KBM-7 (cell line): Measurements from ENCODE around the gene DLL4.
"Not testable (repeated sequence)": the region's sequence is repeated elsewhere in the genome, so short reads cannot be mapped to it uniquely, and the experiment has no call there.

ENCODE experiments used
- DNase-seq: peaks from one replicate; pipeline ENCODE4 v3.0.0-alpha.2; 2015
- in situ Hi-C: fragments of 300-500 bp; cut with MboI; formaldehyde crosslinking; loops from 2 replicates; pipeline ENCODE4 v1.14.3; 2020; ENCODE audit warnings: low sequenced_read_pairs, low pct_unique_long_range_greater_than_20kb, mixed read lengths

The DLL4 gene

DNA sequence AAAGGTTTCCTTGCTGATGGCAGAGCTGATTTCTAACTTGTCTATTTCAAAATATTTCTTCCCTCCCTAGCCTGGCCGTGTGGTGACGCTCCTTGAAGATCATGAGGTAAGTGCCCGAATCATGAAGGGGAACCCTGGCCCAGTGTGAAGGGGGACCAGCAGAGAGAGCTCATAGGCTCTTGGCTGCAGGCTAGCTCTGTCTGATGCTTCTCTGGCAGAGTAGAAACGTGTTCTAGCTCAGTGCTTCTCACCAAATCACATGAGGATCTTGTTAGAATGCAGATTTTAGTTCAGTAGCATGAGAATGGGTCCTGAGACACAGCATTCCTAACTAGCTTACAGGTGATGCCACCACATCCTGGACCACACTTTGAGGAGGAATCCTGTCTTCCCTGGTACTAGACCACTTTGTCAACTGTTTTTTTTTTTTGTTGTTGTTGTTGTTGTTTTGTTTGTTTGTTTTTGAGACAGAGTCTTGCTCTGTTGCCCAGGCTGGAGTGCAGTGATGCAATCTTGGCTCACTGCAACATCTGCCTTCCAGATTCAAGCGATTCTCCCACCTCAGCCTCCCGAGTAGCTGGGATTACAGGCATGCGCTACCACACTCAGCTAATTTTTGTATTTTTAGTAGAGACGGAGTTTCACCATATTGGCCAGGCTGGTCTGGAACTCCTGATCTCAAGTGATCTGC is 25.2 kb downstream of the DLL4 start:
- DNase-seq, in situ Hi-C loops: not testable (repeated sequence)

DNA sequence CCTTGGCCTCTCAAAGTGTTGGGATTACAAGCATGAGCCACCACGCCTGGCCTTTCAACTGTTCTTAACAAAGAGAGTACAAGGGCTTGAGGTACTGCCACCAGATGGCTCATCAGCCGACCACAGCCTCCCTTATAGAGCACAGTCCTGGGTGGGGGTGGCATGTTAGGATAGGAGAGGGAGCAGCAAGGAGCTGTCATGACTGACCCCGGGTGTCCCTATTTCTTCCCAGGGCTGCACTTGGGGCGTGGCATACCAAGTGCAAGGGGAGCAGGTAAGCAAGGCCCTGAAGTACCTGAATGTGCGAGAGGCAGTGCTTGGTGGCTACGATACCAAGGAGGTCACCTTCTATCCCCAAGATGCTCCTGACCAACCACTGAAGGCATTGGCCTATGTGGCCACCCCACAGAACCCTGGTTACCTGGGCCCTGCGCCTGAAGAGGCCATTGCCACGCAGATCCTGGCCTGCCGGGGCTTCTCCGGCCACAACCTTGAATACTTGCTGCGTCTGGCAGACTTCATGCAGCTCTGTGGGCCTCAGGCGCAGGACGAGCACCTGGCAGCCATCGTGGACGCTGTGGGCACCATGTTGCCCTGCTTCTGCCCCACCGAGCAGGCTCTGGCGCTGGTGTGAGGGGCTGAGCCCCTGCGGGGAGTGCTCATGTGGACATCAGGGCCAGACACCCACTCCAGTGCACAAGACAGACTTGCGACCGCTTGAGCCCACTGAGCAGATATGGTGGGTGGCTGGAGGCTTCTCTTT is 26.2 kb downstream of the DLL4 start:
- in situ Hi-C loops: no loop called here
- no peak for DNase-seq

DNA sequence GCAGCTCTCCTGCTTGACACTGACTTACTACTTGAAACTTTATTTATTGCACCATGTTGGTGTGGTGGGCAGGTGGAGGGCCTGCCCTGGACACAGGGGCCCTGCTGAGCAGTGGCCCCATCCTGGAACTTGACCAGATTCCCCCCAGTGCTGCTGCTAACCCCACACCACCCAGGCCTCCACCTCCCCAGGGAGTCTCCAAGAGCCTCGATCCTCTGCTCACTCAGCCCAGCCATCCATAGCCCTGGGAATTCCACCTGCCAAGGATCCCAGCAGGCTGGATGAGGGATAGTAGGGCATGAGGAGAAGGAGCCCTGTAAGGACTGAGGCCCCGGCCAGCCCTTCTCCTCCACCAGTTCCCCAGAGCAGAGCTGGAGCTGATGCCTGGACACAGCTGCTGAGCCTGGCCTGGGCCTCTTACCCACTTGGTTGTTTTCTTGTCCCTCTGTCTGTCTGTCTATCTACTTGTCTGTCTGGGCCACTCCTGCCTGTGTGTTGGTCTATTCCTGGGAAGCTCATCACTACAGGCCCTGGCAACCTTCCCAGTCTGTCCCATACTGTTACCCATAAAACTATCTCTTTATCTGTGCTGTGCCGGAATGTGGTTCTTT is 26.9 kb downstream of the DLL4 start:
- no peak for DNase-seq
- in situ Hi-C loops: no loop called here

DNA sequence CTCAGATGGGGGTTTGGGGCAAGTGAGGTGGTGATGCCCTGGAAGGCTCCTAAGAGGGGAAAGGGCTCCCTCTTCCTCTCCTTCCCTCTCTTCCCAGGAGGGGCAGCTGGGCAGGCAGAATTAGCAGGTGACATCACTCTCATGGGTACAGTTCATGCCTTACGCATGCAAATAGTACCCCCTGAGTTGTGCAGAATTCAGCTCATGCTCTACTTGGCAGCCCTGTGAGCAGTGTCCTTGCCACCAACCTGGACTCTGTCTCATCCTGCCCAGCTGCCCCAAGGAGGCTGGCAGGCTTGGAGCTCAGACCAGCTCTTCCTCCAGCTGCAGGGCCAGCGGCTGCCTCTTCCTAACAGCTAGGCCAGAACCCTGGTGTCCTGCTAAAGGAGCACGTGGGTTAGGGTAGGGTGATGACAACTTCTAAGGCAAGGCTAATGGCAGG is 27.4 kb downstream of the DLL4 start:
- DNase-seq: no peak
- in situ Hi-C loops: no loop called here

DNA sequence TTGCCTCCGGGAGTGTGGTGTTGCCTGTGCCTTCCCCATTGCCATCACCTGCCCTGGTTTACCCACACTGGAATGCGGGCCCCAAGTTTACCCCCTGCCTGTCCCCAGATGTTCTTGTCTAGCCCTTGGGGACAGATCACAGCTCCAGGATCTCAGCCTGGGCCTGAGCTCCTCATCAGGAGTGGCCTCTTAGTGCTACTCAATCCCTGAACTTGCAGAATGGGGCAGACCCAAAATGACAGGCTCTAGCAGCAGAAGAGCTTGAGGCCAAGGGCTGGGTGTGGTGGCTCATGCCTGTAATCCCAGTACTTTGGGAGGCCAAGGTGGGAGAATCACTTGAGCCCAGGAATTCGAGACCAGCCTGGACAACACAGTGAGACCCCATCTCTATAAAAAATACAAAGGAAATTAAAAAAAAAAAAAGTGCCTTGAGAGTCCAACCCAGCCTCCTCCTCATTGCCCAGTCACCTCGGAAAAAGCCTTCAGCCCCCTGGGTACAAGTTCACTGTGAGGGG is 28.0 kb downstream of the DLL4 start:
- DNase-seq: no peak
- in situ Hi-C loops: no loop called here

DNA sequence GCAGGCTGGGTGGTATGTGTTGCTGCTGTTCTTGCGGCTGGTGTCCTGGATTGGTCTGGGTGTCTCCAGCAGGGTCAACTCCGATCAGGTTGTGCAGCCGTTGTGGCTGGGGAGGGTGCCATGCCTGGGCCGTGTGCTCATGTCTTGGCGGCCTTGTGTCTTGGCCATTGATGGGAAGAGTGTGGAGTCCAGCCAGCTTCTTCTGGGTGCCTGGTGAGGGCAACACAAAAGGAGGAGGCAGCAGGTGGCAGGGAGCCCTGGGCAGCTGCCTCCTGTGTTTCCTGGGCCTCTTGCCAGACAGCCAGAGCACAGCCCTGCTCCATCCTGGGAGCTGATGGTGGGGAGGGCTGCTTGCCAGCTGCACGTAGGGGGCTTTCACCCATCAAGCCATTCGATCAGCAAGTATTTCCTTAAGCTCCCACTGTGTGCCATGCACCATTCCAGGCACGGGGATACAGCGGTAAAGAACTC is 28.5 kb downstream of the DLL4 start:
- DNase-seq: no peak
- in situ Hi-C loops: no loop called here

DNA sequence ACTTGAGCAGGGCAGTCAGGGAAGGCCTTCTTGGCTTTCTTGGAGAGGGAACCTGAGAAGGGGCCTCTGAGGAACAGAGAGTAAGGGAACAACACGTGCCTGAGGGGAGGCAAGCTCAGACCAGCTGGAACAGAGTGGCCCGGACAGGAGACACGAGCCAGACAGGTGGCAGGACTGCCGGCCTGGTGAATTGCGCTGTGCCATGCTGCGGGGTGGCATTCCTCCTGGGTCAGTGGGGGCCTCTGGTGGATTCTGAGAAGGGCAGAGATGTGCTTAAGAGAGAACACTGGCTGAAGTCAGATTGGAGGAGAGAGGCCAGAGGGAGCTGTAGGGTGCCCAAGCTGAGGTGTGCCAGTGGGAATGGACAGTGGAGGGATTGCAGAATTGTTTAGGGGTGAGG is 29.0 kb downstream of the DLL4 start:
- in situ Hi-C loops: no loop called here
- DNase-seq: no peak

DNA sequence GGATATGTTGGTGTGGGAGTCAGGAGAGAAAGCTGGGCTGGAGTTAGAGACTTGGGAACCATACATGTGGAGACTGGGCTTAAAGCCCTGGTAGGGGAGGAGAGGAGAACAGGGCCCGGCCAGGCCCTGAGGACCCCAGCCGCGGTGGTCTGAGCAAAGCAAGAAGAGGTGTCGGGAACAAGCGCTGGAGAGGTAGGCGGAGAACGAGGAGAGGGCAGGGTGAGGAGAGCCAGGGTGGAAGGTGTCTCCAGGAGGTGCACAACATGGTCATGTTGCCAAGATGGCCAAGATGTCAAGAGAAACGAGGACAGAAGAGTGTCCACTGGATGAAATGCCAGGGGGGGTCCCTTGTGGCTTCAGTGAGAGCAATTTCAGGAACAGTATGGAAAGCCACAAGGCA is 29.6 kb downstream of the DLL4 start:
- no peak for DNase-seq
- in situ Hi-C loops: no loop called here

DNA sequence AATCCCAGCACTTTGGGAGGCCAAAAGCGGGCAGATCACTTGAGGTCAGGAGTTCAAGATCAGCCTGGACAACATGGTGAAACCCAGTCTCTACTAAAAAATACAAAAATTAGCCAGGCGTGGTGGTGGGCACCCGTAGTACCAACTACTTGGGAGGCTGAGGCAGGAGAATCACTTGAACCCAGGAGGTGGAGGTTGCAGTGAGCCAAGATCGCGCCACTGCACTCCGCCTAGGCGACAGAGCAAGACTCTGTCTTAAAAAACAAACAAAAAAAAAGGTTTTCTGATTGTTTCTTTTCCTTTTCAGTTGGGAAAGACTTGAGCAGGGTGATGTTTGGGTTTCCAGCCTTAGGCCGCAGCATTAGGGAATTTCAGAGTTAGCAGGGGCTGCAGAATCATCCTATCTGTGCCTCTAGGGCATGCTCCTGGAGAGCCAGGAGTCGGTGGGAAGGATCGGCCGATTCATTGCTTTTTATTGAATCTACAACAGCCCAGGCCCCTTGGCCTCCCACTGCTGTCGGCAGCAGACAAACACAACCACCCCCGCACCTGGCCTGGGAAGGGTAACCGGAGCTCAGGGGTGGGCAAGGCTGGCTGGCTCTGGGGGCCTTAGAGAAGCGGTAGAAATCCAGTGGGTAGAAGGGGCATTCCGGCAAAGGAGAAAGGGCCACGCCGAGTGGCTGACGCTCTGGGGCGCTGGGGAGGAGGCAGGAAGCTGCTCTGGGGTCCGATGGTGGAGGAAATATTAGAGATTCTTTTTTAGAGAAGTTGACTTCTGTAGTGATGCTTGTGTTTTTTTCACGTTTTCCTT is 30.4 kb downstream of the DLL4 start:
- in situ Hi-C loops: no loop called here
- DNase-seq: no peak

DNA sequence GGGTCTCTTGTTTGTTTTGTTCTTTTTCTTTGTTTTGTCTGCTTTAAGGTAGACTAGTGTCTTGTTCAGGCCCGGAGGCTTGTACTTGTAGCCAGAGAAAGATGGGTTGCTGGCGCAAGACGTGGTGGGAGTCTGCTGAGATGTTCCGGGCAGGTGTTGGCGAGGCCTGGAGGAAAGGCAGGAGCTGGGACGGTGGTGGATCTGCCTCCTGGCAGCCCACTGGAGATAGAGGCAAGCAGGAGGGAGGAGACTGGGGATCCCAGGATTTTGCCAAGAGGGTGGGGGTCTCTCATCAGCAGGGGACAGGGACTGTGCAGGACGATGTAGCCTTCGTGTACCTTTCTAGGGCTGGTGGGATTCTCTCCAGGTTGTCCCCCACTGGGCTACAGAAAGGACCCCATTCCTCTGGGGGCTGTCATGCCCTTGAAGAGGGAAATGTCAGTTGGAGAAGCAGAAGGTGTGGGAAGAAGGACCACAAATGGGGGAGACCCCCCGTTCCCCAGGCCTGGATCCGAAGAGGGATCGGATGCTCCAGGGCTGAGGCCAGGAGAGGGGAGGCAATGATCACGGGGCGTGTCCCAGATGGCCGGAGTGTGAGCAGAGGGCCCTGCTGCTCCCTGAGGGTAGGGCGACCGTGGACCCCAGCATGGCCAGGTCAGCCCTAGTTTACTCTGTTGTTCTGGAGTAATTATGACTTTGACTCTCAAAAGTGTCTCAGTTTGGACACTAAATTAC is 31.2 kb downstream of the DLL4 start:
- DNase-seq: no peak

DNA sequence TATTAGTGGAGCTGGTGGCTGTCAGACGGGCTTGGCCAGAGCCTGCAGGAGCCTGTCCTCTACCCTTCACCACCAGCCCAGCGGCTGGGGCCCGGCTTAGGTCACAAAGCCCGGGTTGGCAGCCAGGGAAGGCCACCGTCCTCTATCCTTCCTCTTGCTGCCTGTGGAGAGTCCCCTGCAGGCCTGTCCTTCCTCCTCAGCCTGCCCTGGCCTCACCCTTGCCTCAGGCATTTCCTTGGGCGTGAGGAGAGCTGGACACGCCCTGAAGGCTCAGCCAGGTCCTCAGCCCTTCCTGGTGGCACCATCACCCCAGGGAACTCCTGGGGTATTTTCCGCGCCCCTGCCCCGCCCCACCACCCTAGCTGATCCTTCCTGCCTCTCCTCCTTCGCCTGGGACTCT is 31.8 kb downstream of the DLL4 start:
- in situ Hi-C loops: no loop called here
- DNase-seq: no peak

More for the DNA sequence above, 31.2 kb downstream of the DLL4 start:
- in situ Hi-C loops: no loop called here

DNA sequence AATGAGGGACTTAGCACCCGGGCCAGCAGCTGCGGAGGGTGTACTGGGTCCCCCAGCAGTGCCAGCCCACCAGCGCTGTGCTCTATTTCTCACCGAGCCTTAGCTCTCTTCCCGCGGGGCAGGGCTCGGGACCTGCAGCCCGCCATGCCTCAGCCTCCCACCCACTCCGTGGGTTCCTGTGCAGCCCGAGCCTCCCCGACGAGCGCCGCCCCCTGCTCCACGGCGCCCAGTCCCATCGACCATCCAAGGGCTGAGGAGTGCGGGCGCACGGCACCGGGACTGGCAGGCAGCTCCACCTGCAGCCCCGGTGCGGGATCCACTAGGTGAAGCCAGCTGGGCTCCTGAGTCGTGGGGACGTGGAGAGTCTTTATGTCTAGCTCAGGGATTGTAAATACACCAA is 32.6 kb downstream of the DLL4 start:
- in situ Hi-C loops, DNase-seq: not testable (repeated sequence)

DNA sequence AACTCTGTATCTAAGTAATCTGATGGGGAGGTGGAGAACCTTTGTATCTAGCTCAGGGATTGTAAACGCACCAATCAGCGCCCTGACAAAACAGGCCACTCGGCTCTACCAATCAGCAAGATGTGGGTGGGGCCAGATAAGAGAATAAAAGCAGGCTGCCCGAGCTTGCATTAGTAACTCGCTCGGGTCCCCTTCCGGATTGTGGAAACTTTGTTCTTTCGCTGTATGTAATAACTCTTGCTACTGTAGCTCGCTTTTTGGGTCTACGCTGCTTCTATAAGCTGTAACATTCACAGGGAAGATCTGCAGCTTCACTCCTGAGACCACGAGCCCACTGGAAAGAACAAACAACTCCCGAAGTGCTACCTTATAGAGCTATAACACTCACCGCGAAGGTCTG is 33.2 kb downstream of the DLL4 start:
- in situ Hi-C loops, DNase-seq: not testable (repeated sequence)

DNA sequence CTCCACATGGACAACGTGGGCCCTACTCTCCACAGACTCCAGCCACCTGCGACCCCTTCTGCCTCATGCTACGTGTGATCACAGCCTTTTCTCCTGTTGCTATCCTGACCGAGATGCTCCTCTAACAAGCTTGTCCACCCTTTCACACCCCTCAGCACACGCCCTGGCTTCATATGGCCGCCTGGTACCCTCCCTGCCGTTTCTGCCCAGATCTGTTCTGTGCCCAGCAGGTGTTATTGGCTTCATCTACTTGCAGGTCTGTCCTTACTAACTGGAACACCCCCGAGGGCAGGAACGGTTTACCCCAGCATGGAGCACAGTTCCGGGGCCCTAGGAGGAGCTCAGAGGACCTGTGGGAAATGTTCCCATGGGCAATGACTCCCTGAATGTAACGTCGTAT is 34.1 kb downstream of the DLL4 start:
- DNase-seq: no peak
- in situ Hi-C loops: no loop called here

DNA sequence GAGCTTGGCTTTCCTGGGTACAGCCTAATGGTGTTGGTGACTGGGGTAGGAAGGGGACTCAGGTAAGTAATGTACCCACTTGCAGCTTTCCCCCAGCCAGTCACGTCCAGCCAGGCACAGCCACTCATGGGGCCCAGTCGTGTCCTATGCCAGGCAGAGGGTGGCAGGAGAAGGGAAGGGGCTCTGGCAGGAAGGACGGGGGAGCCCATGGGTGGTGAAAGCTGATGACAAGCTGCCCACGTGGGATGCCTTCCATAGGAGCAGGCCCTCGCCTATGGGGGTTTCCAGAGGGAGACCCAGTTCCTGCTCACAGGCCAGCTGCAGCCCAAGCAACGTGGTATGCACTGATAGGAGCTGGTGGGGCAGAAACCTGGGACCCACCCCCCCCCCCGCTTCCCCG is 34.9 kb downstream of the DLL4 start:
- in situ Hi-C loops: no loop called here
- DNase-seq: no peak

DNA sequence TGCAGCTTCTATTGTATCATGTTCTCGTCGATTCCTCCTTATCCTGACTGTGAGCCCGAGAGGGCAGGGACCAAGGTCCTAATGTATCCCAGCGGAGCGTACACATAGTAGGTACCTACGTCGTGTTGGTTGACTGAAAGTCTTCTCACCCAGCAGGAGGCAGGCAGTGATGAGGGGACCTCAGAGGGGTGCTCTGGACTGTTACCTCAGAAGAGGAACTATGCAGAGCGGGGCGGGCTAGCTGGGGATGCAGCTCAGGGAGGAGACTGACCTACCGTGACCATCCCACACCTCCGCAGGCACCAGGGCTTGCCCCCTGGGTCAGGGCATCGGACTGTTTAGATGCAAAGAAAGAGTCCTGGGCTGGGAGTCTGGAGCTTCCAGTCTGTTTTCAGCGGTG is 35.5 kb downstream of the DLL4 start:
- in situ Hi-C loops: no loop called here
- no peak for DNase-seq

DNA sequence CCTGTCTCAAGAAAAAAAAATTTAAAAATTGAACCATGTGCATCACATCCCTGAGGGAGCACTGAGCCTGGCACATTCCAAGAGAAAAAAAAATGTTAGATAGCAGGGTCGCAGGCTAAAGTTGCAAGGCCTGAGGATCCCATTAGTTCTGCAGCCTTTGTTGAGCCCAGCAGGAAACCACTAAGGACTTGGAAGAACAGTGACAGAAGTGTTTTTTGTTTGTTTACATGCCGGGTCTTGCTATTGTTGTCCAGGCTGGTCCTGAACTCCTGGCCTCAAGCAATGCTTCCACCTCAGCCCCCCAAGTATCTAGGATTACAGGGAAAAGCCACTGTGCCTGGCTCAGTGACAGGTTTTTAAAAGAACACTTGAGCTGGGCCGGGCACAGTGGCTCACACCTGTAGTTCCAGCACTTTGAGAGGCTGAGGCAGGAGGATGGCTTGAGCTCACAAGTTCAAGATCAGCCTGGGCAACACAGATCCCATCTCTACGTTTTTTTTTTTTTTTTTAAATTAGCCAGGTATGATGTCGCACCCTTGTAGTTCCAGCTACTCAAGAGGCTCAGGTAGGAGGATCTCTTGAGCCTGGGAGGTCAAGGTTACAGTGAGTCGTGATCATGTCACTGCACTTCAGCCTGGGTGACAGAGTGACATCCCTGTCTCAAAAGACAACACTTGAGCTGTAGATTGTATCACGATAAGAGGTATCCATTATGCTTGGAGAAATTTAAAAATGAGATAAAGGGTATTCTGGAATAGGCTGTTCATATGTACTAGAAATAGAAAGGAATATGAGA is 39.3 kb downstream of the DLL4 start:
- DNase-seq: no peak
- in situ Hi-C loops: no loop called here

DNA sequence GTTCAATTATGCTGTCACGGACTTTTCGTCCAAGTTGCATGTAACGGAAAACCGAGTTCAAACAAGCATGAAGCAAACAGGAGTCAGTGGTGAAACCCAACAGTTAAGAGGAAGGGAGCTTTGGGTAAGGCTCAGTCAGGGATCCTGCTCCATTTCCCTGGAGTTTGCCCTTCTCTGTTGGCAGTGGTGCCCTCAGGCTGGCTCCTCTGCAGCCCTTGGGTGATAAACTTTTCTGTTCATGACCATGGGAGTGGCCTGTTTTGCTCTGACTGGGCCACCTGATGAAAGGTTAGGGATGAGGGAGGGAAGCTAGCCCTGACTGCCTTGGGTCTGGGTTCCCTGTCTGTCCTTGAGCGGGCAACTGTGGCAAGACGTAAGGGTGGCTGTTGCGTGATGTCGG is 40.2 kb downstream of the DLL4 start:
- in situ Hi-C loops: no loop called here
- DNase-seq: no peak
